Sigmoid colon (tissue), 7 donors: Measurements from ENCODE around the gene ABHD14A. TPM values are rescaled to one million over a fixed set of nuclear protein-coding genes. Genes with fewer than 3 reads are reported as not detected.

Source experiments
- DNase-seq: peaks from one replicate; pipeline ENCODE4 v3.0.0-alpha.2; 2019
- H3K27ac ChIP-seq, 4 donors: fragments of 200-600 bp; sonication (generic); one replicate each; pipeline ENCODE4 v1.5.1; 2016 to 2019; ENCODE audit warnings: mild to moderate bottlenecking in 1 of 4
- H3K27me3 ChIP-seq, 3 donors: fragments of 200-600 bp; sonication (generic); one replicate each; pipeline ENCODE4 v1.5.1; 2019; ENCODE audit warnings: mild to moderate bottlenecking in 1 of 3
- H3K36me3 ChIP-seq, 4 donors: fragments of 200-600 bp; sonication (generic); one replicate each; pipeline ENCODE4 v1.5.1; 2016 to 2019
- H3K4me1 ChIP-seq, 4 donors: fragments of 200-600 bp; sonication (generic); one replicate each; pipeline ENCODE4 v1.5.1; 2017 to 2019
- H3K4me3 ChIP-seq, 4 donors: fragments of 200-600 bp; sonication (generic); one replicate each; pipeline ENCODE4 v1.5.1; 2017 to 2019; ENCODE audit warnings: mild to moderate bottlenecking in 2 of 4, moderate library complexity in 1 of 4
- H3K9me3 ChIP-seq, 4 donors: fragments of 200-600 bp in 3 of 4; sonication (generic) in 3 of 4; one replicate each; pipeline versions ENCODE4 v1.5.1 to v1.6.1; 2013 to 2019
- CTCF ChIP-seq, 4 experiments: fragments of 450-650 bp in 3 of 4; fragments of 200-600 bp in 1 of 4; IDR thresholded peaks; one replicate each; pipeline ENCODE4 v1.5.1; 2016 to 2019; ENCODE audit warnings: antibody characterized with exemption in 4 of 4, mild to moderate bottlenecking in 3 of 4, moderate library complexity in 2 of 4
- EP300 ChIP-seq, 4 donors: sonication (generic); formaldehyde crosslinking; IDR thresholded peaks; one replicate each; pipeline ENCODE4 v1.6.1; 2017; ENCODE audit warnings: antibody characterized with exemption in 4 of 4
- POLR2A ChIP-seq, 2 donors: fragments of 450-650 bp; IDR thresholded peaks; one replicate each; pipeline ENCODE4 v1.6.1; 2016; ENCODE audit warnings: antibody characterized with exemption in 2 of 2, mild to moderate bottlenecking in 2 of 2, moderate library complexity in 2 of 2
- POLR2AphosphoS5 ChIP-seq, 4 donors: sonication (generic); formaldehyde crosslinking; IDR thresholded peaks; one replicate each; pipeline ENCODE4 v1.6.1; 2017; ENCODE audit warnings: antibody characterized with exemption in 4 of 4
- WGBS, 2 donors: extraction: QIAGEN DNeasy Blood & Tissue Kit; methylation state at CpG; one replicate each; pipeline ENCODE4 v1.1.7; 2013; 5-methylcytosine and 5-hydroxymethylcytosine counted together
- intact Hi-C: fragments of 100-400 bp; cut with DNase I; formaldehyde crosslinking; loops from one replicate; pipeline ENCODE4 v1.15.1; 2023
- polyA plus RNA-seq, 3 donors: library from polyadenylated mRNA; stranded (reverse); fragments of 200-250 nt; gene quantifications; one replicate each; pipeline ENCODE4 v1.2.3, GENCODE V29; 2013
- total RNA-seq, 4 donors: library from RNA; depleted of rRNA; stranded (reverse); fragments of >200 nt; gene quantifications; one replicate each; pipeline ENCODE4 v1.1.0, GENCODE V29; 2016
- donor health status: healthy with polysubstance abuse.
- donor health status: Bipolar disorder and iron deficiency.
- donor health status: healthy.

Gene ABHD14A
- total and polyA plus RNA-seq, 7 donors = 3.2 to 35.3 (median 16.3) TPM

- intact Hi-C loops = no loop called here
- 3 to 9% methylated on average over 4 of the region's 4 CpGs for WGBS, 2 donors
- peaks cover 0 to 26% (median 21%) of the 10 kb centered on the region in 4 donors for H3K4me1 ChIP-seq
These were observed 7.5 kb downstream of the ABHD14A start for GRCh38 chr3:51982352-51982837.

GRCh38 chr3:51982838-51983577, 8.1 kb downstream of the ABHD14A start, which contains the start of gene ACY1:
Gene ACY1, plus strand, starts transcription at chr3:51983535. Its CDS starts 530 bp downstream, at chr3:51984065.
- TF ChIP-seq POLR2A (IDR thresholded peaks at IDR 0.05) (peak; percentile 39 to 46), EP300 (IDR thresholded peaks at IDR 0.05) (no peak), CTCF (IDR thresholded peaks at IDR 0.05) (no peak), POLR2AphosphoS5 (IDR thresholded peaks at IDR 0.05) (peak in 2 of 4 donors; percentile 76 to 77)
- H3K36me3 ChIP-seq = peaks cover 0 to 7% (median 0%) of the 10 kb centered on the region in 4 donors
- peak within 1 kb of the TSS; percentile 93 to 96 (median 94) for H3K27ac ChIP-seq
- peaks cover 0 to 26% (median 21%) of the 10 kb centered on the region in 4 donors for H3K4me1 ChIP-seq
- intact Hi-C loops = no loop called here
- H3K4me3 ChIP-seq = peak within 1 kb of the TSS; percentile 46 to 72 (median 59)
- no peaks in the 10 kb centered on the region for H3K27me3 ChIP-seq
- peak; percentile 93 for DNase-seq
- WGBS, 2 donors = 0 to 1% methylated on average over 68 of the region's 68 CpGs
- no peaks in the 10 kb centered on the region for H3K9me3 ChIP-seq

More at GRCh38 chr3:51982352-51982837, 7.5 kb downstream of the ABHD14A start:
- Histone ChIP-seq H3K27ac (peak overlapping the region; percentile 93 to 96 (median 94)), H3K36me3 (peaks cover 0 to 7% (median 0%) of the 10 kb centered on the region in 4 donors), H3K27me3 (no peaks in the 10 kb centered on the region), H3K4me3 (peak overlapping the region; percentile 46 to 72 (median 59)), H3K9me3 (no peaks in the 10 kb centered on the region)
- no peak for DNase-seq
- TF ChIP-seq POLR2A (IDR thresholded peaks at IDR 0.05) (no peak), CTCF (IDR thresholded peaks at IDR 0.05) (peak in 3 of 4 experiments; percentile 36 to 62 (median 42))

- Histone ChIP-seq H3K27ac (peak overlapping the region; percentile 93 to 96 (median 94)), H3K4me1 (peaks cover 0 to 26% (median 21%) of the 10 kb centered on the region in 4 donors), H3K36me3 (peaks cover 0 to 7% (median 0%) of the 10 kb centered on the region in 4 donors), H3K9me3 (no peaks in the 10 kb centered on the region), H3K27me3 (no peaks in the 10 kb centered on the region), H3K4me3 (peak overlapping the region; percentile 46 to 72 (median 59))
- intact Hi-C loops = no loop called here
- TF ChIP-seq POLR2A (IDR thresholded peaks at IDR 0.05) (no peak), CTCF (IDR thresholded peaks at IDR 0.05) (no peak), POLR2AphosphoS5 (IDR thresholded peaks at IDR 0.05) (no peak), EP300 (IDR thresholded peaks at IDR 0.05) (no peak)
- no peak for DNase-seq
- WGBS, 2 donors = 71 to 74% methylated on average over 22 of the region's 22 CpGs
These were observed 8.9 kb downstream of the ABHD14A start for GRCh38 chr3:51983578-51984268.

- peaks cover 0 to 26% (median 21%) of the 10 kb centered on the region in 4 donors for H3K4me1 ChIP-seq
- intact Hi-C loops = no loop called here
- TF ChIP-seq POLR2A (IDR thresholded peaks at IDR 0.05) = no peak
- no peak for TF ChIP-seq POLR2AphosphoS5 (IDR thresholded peaks at IDR 0.05)
- TF ChIP-seq CTCF (IDR thresholded peaks at IDR 0.05) = no peak
- TF ChIP-seq EP300 (IDR thresholded peaks at IDR 0.05) = no peak
- H3K27ac ChIP-seq = peak overlapping the region; percentile 93 to 96 (median 94)
- H3K9me3 ChIP-seq = no peaks in the 10 kb centered on the region
- H3K4me3 ChIP-seq = no peak overlapping the region
- H3K27me3 ChIP-seq = no peaks in the 10 kb centered on the region
- no peak for DNase-seq
- H3K36me3 ChIP-seq = peaks cover 0 to 7% (median 0%) of the 10 kb centered on the region in 4 donors
These were observed 9.4 kb downstream of the ABHD14A start for GRCh38 chr3:51984269-51984647.
